Stimulated activated CD8-positive, alpha-beta memory T cell treated with anti-CD3 and anti-CD28 coated beads, Interleukin-4, amount 100 ng/mL, for 24 hours (primary cell): Measurements from ENCODE around the gene RPL28.

Source experiments
- DNase-seq: peaks from one replicate; pipeline ENCODE4 v3.0.0-alpha.2; 2020; ENCODE audit warnings: low read depth

RPL28 gene

GRCh38 chr19:55385724-55386492 is at the start of gene RPL28:
TSS of gene RPL28 (plus strand) at chr19:55385932. CDS start at chr19:55386358, 426 bp downstream.
- DNase-seq, result peak; percentile 94

- DNase-seq, result no peak
These were observed 49.6 kb upstream of the RPL28 start for GRCh38 chr19:55336101-55336500.

DNA sequence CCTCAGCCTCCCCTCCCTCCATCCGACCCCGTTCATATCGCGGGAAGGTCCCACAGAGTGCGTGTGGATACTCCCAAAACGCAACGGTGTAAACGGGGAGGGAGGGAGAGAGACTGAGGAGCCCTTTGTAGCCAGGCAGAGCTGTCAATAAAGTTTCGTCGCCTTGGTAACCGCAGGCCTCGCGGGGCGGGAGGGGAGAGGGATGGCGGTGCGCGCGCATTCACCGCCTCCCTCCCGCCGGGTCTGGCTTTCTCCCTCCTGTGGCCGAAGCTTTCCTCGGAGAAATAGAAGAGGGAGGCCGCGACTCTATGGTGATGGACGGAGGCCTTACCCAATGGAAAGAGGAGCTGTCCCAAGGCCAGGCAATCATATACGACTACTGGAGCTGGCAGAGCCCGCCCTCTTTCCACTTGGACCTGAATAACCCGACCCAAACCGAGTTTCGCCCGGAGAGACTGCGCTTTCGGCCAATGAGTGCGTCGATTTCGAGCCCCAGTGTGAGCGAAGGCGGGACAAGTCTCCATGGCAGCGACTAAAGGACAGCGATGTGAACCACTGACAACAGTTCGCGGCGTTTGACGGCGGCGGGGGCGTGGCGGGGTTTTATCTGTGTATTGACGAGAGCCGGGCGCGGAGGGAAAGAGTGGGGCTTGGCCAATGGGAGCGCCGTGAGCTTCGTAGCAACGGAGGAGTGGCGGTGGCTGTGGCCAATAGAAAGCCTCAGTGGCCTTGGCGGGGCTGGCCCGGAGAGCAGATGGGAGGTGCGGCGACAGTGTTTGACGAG is 46.4 kb upstream of the RPL28 start, which contains the start of gene KMT5C:
Gene KMT5C, plus strand, starts transcription at position 772 of the 784 bp plus-strand sequence. CDS start 2,061 bp downstream, outside the sequence.
- DNase-seq, result peak; percentile 100

DNA sequence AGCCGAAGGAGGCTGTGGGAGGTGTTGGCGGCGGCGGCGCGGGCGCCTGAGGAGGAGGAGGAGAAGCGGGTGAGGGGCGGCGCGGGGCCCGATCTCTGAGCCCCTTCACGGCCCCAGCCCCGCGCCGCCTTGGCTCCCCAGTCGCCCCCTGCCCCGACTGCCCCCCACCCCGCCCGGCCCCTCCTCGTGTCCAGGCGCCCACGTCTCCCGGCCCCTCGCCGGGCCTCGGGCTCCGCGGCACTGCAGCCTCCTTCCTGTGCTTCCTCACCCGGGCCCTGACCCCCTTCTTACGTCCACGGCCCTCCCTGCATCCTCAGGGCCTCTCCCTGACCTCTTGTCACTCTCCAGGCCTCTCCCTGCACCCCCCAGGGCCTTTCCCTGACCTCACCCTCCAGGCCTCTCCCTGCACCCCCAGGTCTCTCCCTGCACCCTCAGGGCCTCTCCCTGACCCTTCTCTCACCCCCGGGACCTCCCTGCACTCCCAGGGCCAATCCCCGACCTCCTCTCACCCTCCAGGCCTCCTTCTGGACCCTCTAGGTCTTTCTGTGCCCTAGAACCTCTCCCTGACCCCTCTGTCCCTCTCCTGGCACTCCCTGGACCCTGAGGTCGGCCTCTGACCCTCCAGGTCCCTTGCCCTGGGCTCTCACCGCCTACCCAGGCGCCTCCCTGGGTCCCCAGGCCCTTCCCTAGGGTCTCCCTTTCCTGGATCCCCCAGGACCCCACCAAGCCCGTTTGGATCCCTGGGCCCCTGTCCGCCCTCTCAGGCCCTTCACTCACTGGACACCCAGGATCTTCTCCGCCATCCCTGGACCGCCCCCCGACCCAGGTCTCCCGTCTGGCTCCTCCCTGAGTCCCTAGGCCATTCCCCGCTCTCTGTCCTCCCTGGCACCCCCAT is 45.6 kb upstream of the RPL28 start:
- DNase-seq, result no peak

GRCh38 chr19:55340784-55341147 is 45.0 kb upstream of the RPL28 start:
- no peak for DNase-seq

DNA sequence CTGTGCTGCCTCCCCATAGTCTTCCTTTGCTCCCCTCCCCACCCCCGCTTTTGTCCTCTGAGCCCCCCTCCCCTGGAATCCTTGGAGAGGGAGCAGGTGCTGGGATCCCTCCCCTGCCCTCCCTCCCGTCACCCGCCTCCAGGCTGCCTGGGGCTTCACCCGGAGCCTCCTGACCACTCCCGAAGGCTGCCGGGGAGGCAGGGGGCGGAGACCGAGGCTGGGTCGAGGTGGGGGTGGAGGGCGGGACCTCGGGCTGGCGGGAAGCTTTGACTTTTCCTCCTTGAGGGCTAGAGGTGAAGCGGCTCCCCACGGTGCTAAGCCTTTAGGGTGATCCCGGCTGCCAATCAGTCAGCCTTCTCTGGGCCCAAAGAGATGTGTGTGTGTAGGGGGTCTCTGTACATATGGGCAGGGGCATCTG is 44.6 kb upstream of the RPL28 start:
- DNase-seq, result peak; percentile 47

GRCh38 chr19:55341595-55342531 is 43.9 kb upstream of the RPL28 start:
- no peak for DNase-seq

DNA sequence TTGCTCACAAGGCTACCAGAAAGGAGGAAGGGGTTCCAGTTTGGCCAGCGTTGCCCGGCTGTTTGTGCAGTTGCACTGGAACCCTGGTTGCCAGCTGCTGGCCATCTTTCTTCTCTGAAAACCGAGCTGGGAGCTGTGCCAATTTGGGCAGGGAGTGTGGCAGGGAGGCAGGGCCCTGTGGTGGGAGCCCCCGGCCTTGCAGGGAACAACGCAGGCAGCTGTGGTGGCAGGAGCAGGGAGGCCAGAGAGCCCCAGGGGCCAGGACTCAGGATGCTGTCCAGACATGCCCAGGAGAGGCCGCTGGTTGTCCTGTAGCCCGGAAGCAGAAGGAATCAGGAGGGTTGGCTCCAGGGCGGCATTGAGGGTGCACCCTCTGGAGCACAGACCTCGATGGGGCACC is 41.3 kb upstream of the RPL28 start:
- no peak for DNase-seq

DNA sequence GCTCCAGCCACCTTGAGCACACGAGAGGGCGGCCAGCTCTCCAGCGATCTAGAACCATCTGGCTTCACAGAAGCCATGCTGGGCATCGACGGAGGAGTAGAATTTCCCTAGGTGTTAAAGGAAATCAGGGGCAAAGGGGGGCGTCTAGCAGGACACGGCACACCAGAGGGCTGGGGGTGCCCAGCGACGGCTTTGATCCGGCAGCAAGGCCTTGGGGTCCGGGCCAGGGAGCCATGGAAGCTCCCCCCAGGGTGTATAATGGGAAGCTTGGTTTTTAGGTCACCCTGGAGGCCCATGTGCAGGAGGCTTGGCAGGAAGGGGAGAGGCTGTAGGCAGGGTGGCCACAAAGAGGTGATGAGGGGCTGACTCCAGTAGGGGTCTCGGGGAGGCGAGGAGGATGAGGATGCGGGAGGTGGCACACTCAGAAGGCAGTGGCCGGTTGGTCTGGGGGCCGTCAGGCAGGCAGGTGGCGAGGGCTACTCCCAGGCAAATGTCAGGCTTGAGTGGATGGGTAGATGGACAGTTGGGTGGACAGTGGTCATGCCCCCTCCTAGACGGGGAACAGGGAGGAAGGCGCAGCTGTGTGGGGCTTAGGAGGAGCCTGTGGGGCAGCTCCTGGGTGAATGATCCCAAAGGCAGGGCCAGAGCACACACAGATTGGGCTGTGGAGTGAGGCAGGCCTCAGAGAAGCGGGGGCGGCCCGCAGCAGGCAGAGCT is 40.5 kb upstream of the RPL28 start:
- DNase-seq, result no peak

- DNase-seq, result no peak
These were observed 39.7 kb upstream of the RPL28 start for GRCh38 chr19:55345818-55346724.

- DNase-seq, result no peak
These were observed 38.8 kb upstream of the RPL28 start for GRCh38 chr19:55346725-55347441.

DNA sequence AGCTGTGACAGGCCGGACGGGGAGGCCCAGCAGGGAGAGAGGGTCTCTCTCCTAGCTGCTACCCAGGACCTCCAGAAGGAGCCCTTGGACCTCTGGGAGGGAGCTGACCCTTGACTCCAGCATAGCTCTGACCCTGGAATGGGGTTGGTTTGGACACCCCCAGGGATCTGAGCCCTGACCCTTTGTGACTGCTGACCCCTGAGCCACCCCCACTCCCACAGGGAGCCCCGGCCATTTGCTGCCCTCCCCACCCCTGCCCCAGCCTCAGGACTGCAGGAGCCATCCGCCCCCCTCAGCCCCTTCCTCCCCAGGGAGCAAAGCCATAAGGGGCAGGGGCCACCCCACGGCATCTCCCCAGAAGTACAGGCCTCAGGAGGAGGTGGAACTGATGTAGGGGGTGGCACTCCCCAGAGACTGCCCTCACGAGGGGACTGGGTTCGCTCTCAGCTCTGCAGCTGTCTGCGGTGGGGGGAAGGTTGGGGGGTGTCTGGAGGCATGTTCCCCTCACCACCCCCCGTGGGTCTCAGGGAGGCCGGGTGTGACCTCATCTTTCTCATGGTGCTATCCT is 38.2 kb upstream of the RPL28 start:
- DNase-seq, result no peak

DNA sequence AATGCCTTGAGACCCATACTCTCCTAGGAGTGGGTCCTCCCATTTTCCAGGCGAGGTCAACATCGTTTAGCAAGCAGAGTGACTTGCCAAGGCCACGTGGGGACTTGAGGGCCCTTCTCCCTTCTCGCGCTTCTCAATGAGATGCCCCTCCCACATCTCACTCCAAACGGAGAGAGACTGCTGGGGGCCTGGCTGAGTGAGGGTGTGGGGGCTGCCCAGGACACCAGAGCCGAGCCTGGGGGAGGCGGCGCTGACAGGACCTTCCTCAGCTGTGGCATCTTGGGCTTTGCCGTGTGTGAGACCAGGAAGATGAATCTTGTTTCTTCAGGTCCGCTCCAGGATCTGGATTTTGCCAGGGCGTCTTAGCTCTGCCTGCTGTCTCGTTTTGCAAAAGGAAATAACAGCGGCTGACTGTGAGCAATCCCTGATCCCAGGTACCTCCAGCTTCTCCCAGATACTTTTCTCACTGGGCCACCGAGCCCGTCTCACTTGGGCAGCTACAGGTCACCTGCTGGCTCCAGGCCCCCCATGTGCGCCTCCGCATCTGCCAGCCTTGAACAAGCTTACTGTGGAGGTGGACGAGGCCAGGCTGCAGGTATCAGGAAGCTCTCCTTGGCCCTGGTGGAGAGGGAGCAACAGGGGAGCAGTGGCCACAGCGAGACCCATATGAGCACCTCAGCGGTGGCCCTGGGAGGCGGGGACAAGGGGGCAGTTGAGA is 37.3 kb upstream of the RPL28 start:
- no peak for DNase-seq

DNA sequence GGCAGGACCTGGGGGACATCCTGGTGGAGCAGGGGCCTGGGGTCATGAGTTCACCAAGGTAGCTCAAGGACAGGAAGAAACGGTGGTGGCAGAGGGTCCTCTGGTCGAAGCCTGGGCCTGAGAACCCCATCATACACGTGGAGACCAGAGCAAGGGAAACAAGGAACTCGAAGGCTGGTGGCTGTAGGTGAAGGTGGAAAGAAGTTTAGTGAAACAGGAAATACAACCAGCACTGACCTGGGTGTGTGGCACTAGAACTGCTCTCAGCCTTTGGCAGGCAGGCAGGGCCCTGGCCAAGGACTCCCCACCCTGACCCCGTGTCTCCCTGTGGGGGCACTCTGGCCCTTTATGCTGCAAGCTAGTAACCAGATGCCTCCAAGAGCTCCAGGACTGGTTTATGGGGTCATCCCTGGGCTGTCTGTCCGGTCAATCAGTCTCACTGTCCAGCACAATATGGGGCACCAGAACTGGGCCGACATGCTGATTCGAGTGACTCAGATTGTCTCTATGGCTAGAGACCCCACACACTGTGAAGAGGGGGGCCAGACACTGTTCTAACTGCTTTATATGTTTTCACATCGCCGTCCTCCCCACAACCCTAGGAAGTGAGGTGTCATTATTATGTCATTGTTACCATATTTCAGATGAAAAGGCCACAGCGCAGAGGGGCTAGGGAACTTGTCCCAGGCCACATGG is 35.0 kb upstream of the RPL28 start:
- DNase-seq, result no peak

DNA sequence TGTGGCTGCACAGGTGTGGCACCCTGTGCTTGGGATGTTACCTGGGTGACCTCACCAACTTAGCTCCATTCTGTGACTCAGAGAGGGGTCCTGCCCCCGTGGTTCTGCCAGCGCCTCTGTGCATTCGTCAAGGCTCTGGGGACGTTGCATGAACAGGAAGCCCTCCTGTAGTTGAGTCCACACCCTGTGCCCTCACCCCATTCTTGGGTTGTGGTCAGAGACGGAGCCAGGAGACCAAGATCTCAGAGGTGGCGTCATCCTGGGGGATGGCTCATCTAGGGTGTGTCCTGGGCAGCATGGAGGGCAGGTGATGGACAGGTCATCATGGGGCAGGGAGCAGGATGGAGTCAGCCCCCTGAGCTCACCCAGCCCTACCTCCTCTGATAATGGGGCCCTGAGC is 33.7 kb upstream of the RPL28 start:
- DNase-seq, result no peak

DNA sequence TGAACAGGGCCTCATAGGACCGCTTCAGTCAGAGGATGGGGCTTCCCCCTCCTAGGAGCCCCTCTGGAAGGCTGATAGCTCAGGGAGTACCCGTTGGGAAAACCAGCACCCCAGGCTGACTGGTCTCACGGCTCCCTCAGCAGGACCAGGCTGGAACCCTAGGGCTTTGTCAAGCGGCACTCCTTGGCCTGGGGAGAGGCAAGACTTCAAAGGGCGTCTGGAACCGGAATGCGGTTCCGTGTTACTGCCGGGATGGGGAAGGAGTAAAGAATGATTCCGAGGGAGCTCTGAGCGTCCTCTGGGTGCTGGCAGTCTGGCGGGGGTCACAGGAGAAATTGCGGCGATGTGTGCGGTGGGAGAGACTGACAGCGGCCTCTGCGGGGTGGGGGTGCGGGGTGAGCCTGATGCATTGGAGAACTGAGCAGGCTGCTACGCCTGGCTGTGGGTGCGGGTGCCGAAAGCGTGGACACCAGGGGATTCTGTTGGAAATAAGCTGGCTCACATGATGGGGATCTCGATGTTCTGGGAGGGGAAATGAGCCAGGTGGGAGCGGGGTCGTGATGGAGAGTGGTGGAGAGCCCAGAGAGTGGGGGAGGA is 33.1 kb upstream of the RPL28 start:
- DNase-seq, result no peak

- no peak for DNase-seq
These were observed 32.4 kb upstream of the RPL28 start for GRCh38 chr19:55353356-55353802.
